Measurements from ENCODE around the gene L1CAM. TPM values are rescaled to one million over a fixed set of nuclear protein-coding genes. Genes with fewer than 3 reads are reported as not detected.

The L1CAM gene
- total and polyA plus RNA-seq, 9 of the 15 experiments (the other 6 are each of a cell fraction or from before 2014, with no cell fraction given), result 0.09 to 0.86 (median 0.26) TPM; not detected in 3

DNA sequence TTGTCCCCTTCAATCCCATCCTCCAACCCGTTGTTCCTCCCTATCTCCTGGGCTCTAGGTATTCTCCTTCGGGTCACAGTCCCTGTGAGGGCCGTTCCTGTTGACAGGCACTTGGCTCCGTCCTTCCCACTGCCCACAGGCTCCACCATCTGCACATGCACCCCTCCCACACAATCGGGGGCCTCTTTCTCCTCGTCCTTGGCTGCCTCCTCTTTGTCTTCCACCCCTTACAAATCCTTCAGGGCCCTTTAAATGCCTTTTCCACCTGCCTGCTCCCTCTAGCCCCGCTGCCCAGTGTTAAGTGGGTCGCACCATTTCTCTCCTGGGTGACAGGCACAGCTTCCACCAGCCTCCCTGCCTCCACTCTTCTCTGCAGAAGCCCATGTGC is 15.8 kb upstream of the L1CAM start:
- FAIRE-seq, result no peak
- 11% methylated on average over 5 of the region's 8 CpGs for WGBS (ENCODE audit: insufficient coverage, low coverage, missing lambda C conversion rate)
- Histone ChIP-seq H3K4me2 (ENCODE audit: insufficient read depth, low read length) (no peak overlapping the region), H3K27me3 (ENCODE audit: control insufficient read depth in 2 of 2, insufficient read depth in 2 of 2, low read length in 2 of 2) (peaks cover 0 to under 1% of the 10 kb centered on the region in 2 experiments; a peak in 1 of 5 replicates), H3K79me2 (ENCODE audit: control insufficient read depth, insufficient read depth, low read length) (no peaks in the 10 kb centered on the region), H3K36me3 (ENCODE audit: control insufficient read depth, insufficient read depth, low read length) (no peaks in the 10 kb centered on the region), H3K4me3 (no peak overlapping the region), H3K9me3 (replicated peaks; ENCODE audit: control insufficient read depth, insufficient read depth, low read depth, low read length) (no peaks in the 10 kb centered on the region), H3K27ac (ENCODE audit: extremely low read depth, low read depth, low read length) (no peak overlapping the region), H3K9me1 (ENCODE audit: control insufficient read depth, insufficient read depth, low read length) (no peaks in the 10 kb centered on the region), H2AFZ (ENCODE audit: low read depth, low read length) (no peak overlapping the region), H3K4me1 (replicated peaks in 1 of 2; ENCODE audit: control insufficient read depth in 2 of 2, insufficient read depth in 2 of 2, low read length in 2 of 2) (peaks cover 24 to 61% of the 10 kb centered on the region in 2 experiments), H4K20me1 (replicated peaks; ENCODE audit: control insufficient read depth, insufficient read depth, low read length) (no peaks in the 10 kb centered on the region), H3K9ac (ENCODE audit: insufficient read depth in 1 of 2, low read depth in 2 of 2, low read length in 2 of 2) (no peak overlapping the region)
- no peak for ATAC-seq
- no peak for DNase-seq (ENCODE audit: extremely low read depth in 1 of 4, low spot score in 3 of 4)
- ChIA-PET CTCF (ENCODE audit: low intra/inter-chr PET ratio) (no interaction called here), POLR2A (no interaction called here)
- BruUV-seq (replicated peaks), result no TSS peak
- no peak for TF ChIP-seq HNRNPL (IDR thresholded peaks at IDR 0.05; ENCODE audit: low read depth, low read length)
- no peak for TF ChIP-seq CBX5 (IDR thresholded peaks at IDR 0.05; ENCODE audit: borderline replicate concordance, low read depth)
- in situ Hi-C loops (cut with MboI) (no loop called here), intact Hi-C loops (cut with micrococcal nuclease) (no loop called here)

DNA sequence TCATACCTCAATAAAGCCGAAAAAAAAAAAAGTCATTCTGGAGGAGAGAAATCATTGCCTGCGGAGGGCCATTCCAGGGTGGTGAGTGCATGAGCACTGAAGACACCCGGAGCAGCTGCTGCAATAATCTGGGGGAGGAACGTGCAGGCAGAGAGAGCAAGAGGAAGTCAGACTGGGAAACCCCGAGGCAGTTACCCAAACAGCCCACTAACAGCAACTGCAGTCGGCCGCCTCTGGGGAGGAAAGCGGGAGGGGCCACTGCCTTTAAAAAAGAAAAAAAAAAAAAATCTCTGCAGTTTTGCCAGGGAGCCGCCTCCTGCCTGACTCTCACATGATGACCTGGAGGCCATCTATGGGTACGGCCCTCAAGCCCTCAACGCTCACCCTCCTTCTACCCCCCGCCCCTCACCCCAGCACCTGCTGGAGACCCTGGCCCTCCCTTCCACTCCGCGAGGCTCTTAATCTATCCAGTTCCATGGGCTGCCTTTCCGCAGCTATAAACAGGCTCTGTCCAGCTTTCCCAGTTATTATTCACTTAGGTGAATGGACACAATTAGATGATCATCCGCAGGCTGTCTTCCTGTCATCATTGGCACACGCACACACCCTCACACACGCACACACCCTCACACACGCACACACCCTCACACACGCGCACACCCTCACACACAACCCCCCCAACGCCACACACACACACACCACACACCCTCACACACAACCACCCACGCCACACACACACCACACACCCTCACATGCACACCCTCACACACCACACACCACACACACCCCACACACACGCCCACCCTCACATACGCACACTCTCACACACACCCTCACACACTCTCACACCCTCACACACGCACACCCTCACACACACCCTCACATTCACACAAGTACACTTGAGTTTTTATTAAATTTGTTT is 15.1 kb upstream of the L1CAM start:
- in situ Hi-C loops (cut with MboI) (no loop called here), intact Hi-C loops (cut with micrococcal nuclease) (no loop called here)
- Histone ChIP-seq H3K4me3 (no peak overlapping the region), H3K27ac (ENCODE audit: extremely low read depth, low read depth, low read length) (no peak overlapping the region), H3K79me2 (ENCODE audit: control insufficient read depth, insufficient read depth, low read length) (no peaks in the 10 kb centered on the region), H2AFZ (ENCODE audit: low read depth, low read length) (no peak overlapping the region), H3K36me3 (ENCODE audit: control insufficient read depth, insufficient read depth, low read length) (no peaks in the 10 kb centered on the region), H3K9me1 (ENCODE audit: control insufficient read depth, insufficient read depth, low read length) (no peaks in the 10 kb centered on the region), H3K27me3 (ENCODE audit: control insufficient read depth in 2 of 2, insufficient read depth in 2 of 2, low read length in 2 of 2) (peaks cover 0 to 7% of the 10 kb centered on the region in 2 experiments; a peak in 1 of 5 replicates), H3K9me3 (replicated peaks; ENCODE audit: control insufficient read depth, insufficient read depth, low read depth, low read length) (no peaks in the 10 kb centered on the region), H3K4me2 (ENCODE audit: insufficient read depth, low read length) (no peak overlapping the region; the same call in 1 of the 2 replicates), H4K20me1 (replicated peaks; ENCODE audit: control insufficient read depth, insufficient read depth, low read length) (no peaks in the 10 kb centered on the region), H3K9ac (ENCODE audit: insufficient read depth in 1 of 2, low read depth in 2 of 2, low read length in 2 of 2) (peak overlapping the region in 1 of 2 experiments; percentile 52; a peak in 1 of 4 replicates), H3K4me1 (replicated peaks in 1 of 2; ENCODE audit: control insufficient read depth in 2 of 2, insufficient read depth in 2 of 2, low read length in 2 of 2) (peaks cover 24 to 55% of the 10 kb centered on the region in 2 experiments)
- FAIRE-seq (peak; percentile 60), ATAC-seq (peak; percentile 83), DNase-seq (ENCODE audit: extremely low read depth in 1 of 4, low spot score in 3 of 4) (peak; percentile 65 to 77 (median 70))
- ChIA-PET CTCF (ENCODE audit: low intra/inter-chr PET ratio) (no interaction called here), POLR2A (no interaction called here)
- 6% methylated on average over 13 of the region's 26 CpGs for WGBS (ENCODE audit: insufficient coverage, low coverage, missing lambda C conversion rate)
- BruUV-seq (replicated peaks), result no TSS peak
- no peak for TF ChIP-seq ZNF511 (CRISPR knock-in tag; IDR thresholded peaks at IDR 0.05)
- TF ChIP-seq, protein P1, sequence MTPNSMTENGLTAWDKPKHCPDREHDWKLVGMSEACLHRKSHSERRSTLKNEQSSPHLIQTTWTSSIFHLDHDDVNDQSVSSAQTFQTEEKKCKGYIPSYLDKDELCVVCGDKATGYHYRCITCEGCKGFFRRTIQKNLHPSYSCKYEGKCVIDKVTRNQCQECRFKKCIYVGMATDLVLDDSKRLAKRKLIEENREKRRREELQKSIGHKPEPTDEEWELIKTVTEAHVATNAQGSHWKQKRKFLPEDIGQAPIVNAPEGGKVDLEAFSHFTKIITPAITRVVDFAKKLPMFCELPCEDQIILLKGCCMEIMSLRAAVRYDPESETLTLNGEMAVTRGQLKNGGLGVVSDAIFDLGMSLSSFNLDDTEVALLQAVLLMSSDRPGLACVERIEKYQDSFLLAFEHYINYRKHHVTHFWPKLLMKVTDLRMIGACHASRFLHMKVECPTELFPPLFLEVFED (CRISPR knock-in tag; conservative IDR thresholded peaks at IDR 0.05), result peak; percentile 94

Data from K562 (cell line).